SK-N-SH treated with all-trans-retinoic acid at 6 μM for 48 hours (cell line): Measurements from ENCODE around the gene MTA1.

ENCODE experiments used
- CREB5 ChIP-seq: fragments of 250-450 bp; sonication (Bioruptor Pico); IDR thresholded peaks from 2 replicates; pipeline ENCODE4 v1.5.1; 2020; ENCODE audit warnings: low read depth, mild to moderate bottlenecking, moderate library complexity
- ZFP3 ChIP-seq: fragments of 250-450 bp; sonication (Bioruptor Pico); IDR thresholded peaks from 2 replicates; pipeline ENCODE4 v1.5.0; 2020; ENCODE audit warnings: mild to moderate bottlenecking, moderate library complexity

GRCh38 chr14:105381446-105382342, 37.9 kb upstream of the MTA1 start:
- TF ChIP-seq ZFP3 (CRISPR knock-in tag) (no peak), CREB5 (CRISPR knock-in tag) (no peak)
